Measurements from ENCODE around the gene SMAD6. TPM values are rescaled to one million over a fixed set of nuclear protein-coding genes. Genes with fewer than 3 reads are reported as not detected.
A peak's percentile ranks its signal among the peaks of the same experiment; 100 is the strongest.
"Not testable (repeated sequence)": the region's sequence is repeated elsewhere in the genome, so short reads cannot be mapped to it uniquely, and the experiment has no call there.

Gene SMAD6
- total RNA-seq, 1 donor from 2014 or later: 62.4 TPM

GRCh38 chr15:66822576-66822975 lies 120.5 kb downstream of the SMAD6 start:
- DNase-seq (ENCODE audit: low spot score) (peak; percentile 35), ATAC-seq (no peak)

GRCh38 chr15:66823601-66824000 lies 121.6 kb downstream of the SMAD6 start:
- DNase-seq (ENCODE audit: low spot score) (peak; percentile 21), ATAC-seq (no peak)
- intact Hi-C loops (cut with DNase I): no loop called here

More at GRCh38 chr15:66822576-66822975, 120.5 kb downstream of the SMAD6 start:
- intact Hi-C loops (cut with DNase I): no loop called here

- ATAC-seq (no peak), DNase-seq (ENCODE audit: low spot score) (peak; percentile 37)
- intact Hi-C loops (cut with DNase I): no loop called here
Observed at GRCh38 chr15:66824424-66824823, 122.4 kb downstream of the SMAD6 start.

- peak; percentile 9 for DNase-seq (ENCODE audit: low spot score)
Observed at GRCh38 chr15:66825139-66825538, 123.1 kb downstream of the SMAD6 start.

GRCh38 chr15:66825731-66826130 lies 123.7 kb downstream of the SMAD6 start:
- intact Hi-C loops (cut with DNase I): no loop called here
- DNase-seq (ENCODE audit: low spot score): peak; percentile 31
- ATAC-seq: no peak

More at GRCh38 chr15:66825139-66825538, 123.1 kb downstream of the SMAD6 start:
- intact Hi-C loops (cut with DNase I): no loop called here
- ATAC-seq: no peak

GRCh38 chr15:66826507-66826906 lies 124.5 kb downstream of the SMAD6 start:
- DNase-seq (ENCODE audit: low spot score) (peak; percentile 25), ATAC-seq (no peak)
- intact Hi-C loops (cut with DNase I): no loop called here

- ATAC-seq (no peak), DNase-seq (ENCODE audit: low spot score) (peak; percentile 27)
- intact Hi-C loops (cut with DNase I): no loop called here
Observed at GRCh38 chr15:66827039-66827697, 125.1 kb downstream of the SMAD6 start.

- intact Hi-C loops (cut with DNase I): no loop called here
- DNase-seq (ENCODE audit: low spot score): peak; percentile 38
- no peak for ATAC-seq
Observed at GRCh38 chr15:66827698-66828055, 125.6 kb downstream of the SMAD6 start.

GRCh38 chr15:66828817-66829541 lies 126.9 kb downstream of the SMAD6 start:
- DNase-seq (ENCODE audit: low spot score): peak; percentile 7
- intact Hi-C loops (cut with DNase I): not testable (repeated sequence)

GRCh38 chr15:66829551-66830121 lies 127.6 kb downstream of the SMAD6 start:
- ATAC-seq: no peak
- intact Hi-C loops (cut with DNase I): no loop called here
- DNase-seq (ENCODE audit: low spot score): no peak

More at GRCh38 chr15:66828817-66829541, 126.9 kb downstream of the SMAD6 start:
- not testable (repeated sequence) for ATAC-seq

GRCh38 chr15:66830358-66830757 lies 128.3 kb downstream of the SMAD6 start:
- intact Hi-C loops (cut with DNase I): no loop called here
- peak; percentile 31 for DNase-seq (ENCODE audit: low spot score)
- ATAC-seq: no peak

- intact Hi-C loops (cut with DNase I): no loop called here
- peak; percentile 31 for DNase-seq (ENCODE audit: low spot score)
- ATAC-seq: no peak
Observed at GRCh38 chr15:66830823-66831222, 128.8 kb downstream of the SMAD6 start.

- DNase-seq (ENCODE audit: low spot score) (no peak), ATAC-seq (no peak)
- intact Hi-C loops (cut with DNase I): no loop called here
Observed at GRCh38 chr15:66831289-66831688, 129.3 kb downstream of the SMAD6 start.

- intact Hi-C loops (cut with DNase I): no loop called here
- DNase-seq (ENCODE audit: low spot score): peak; percentile 50
- no peak for ATAC-seq
Observed at GRCh38 chr15:66831801-66832390, 129.9 kb downstream of the SMAD6 start.

Other genes with a start within 250 kb of the SMAD6 start
- 20.2 TPM for gene SNAPC5, start 204.5 kb upstream of the SMAD6 start, total RNA-seq
- gene RPL4, start 197.4 kb upstream of the SMAD6 start, total RNA-seq: 1,631 TPM
- 3.9 TPM for gene ZWILCH, start 196.9 kb upstream of the SMAD6 start, total RNA-seq
- 19.6 TPM for gene LCTL, start 136.2 kb upstream of the SMAD6 start, total RNA-seq

Data from sciatic nerve (tissue), 2 donors.